ENCODE data around the gene CD74.

DNA sequence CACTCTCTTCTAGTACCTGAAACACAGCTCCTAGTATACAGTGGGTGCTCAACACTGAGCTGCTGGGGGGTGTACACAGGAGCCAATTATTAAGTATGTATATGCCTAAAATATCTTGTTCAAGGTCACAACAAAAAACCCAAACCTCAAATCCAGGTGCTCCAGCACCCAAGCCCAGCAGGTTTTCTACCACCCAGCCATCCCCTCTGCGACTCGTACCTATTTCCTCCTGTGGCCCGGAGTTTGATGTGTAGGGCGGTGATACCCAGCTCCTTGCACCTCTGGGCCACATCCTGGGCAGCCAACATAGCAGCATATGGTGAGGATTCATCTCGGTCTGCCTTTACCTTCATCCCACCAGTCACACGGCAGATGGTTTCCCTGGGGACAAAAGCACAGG lies 33.9 kb upstream of the CD74 start:
- no peak for TF ChIP-seq TAF1 (IDR thresholded peaks at IDR 0.05; ENCODE audit: borderline replicate concordance, insufficient read depth, low read length)
- TF ChIP-seq POLR2AphosphoS5 (IDR thresholded peaks at IDR 0.05; ENCODE audit: low read depth, low read length), result no peak
- TF ChIP-seq, protein P1, sequence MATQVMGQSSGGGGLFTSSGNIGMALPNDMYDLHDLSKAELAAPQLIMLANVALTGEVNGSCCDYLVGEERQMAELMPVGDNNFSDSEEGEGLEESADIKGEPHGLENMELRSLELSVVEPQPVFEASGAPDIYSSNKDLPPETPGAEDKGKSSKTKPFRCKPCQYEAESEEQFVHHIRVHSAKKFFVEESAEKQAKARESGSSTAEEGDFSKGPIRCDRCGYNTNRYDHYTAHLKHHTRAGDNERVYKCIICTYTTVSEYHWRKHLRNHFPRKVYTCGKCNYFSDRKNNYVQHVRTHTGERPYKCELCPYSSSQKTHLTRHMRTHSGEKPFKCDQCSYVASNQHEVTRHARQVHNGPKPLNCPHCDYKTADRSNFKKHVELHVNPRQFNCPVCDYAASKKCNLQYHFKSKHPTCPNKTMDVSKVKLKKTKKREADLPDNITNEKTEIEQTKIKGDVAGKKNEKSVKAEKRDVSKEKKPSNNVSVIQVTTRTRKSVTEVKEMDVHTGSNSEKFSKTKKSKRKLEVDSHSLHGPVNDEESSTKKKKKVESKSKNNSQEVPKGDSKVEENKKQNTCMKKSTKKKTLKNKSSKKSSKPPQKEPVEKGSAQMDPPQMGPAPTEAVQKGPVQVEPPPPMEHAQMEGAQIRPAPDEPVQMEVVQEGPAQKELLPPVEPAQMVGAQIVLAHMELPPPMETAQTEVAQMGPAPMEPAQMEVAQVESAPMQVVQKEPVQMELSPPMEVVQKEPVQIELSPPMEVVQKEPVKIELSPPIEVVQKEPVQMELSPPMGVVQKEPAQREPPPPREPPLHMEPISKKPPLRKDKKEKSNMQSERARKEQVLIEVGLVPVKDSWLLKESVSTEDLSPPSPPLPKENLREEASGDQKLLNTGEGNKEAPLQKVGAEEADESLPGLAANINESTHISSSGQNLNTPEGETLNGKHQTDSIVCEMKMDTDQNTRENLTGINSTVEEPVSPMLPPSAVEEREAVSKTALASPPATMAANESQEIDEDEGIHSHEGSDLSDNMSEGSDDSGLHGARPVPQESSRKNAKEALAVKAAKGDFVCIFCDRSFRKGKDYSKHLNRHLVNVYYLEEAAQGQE (IDR thresholded peaks at IDR 0.05; ENCODE audit: insufficient read depth in 1 of 2, low read depth in 2 of 2, low read length in 2 of 2), result no peak

Measured in PFSK-1 (cell line).